Karpas-422 (cell line): Measurements from ENCODE around the gene GALE. TPM values are rescaled to one million over a fixed set of nuclear protein-coding genes. Genes with fewer than 3 reads are reported as not detected.
"Not testable (repeated sequence)": the region's sequence is repeated elsewhere in the genome, so short reads cannot be mapped to it uniquely, and the experiment has no call there.

Source experiments
- DNase-seq: peaks from one replicate; pipeline ENCODE4 v3.0.0-alpha.2; 2015
- H2AFZ ChIP-seq: fragments of 200-600 bp; sonication (generic); 2 replicates; pipeline ENCODE4 v1.6.1; 2014; ENCODE audit warnings: antibody characterized with exemption, low read length, mixed read lengths
- H3K27ac ChIP-seq: fragments of 200-600 bp; sonication (generic); 2 replicates; pipeline ENCODE4 v1.5.1; 2014; ENCODE audit warnings: mild to moderate bottlenecking, low read length, moderate library complexity
- H3K27me3 ChIP-seq: fragments of 200-600 bp; sonication (generic); 2 replicates; pipeline ENCODE4 v1.6.1; 2014; ENCODE audit warnings: low read length, mixed read lengths
- H3K36me3 ChIP-seq: fragments of 200-600 bp; sonication (generic); 2 replicates; pipeline ENCODE4 v1.6.1; 2014; ENCODE audit warnings: low read length, mixed read lengths; ENCODE audit not compliant: insufficient read depth
- H3K4me1 ChIP-seq: fragments of 200-600 bp; sonication (generic); 2 replicates; pipeline ENCODE4 v1.6.1; 2014; ENCODE audit warnings: mild to moderate bottlenecking, low read length, mixed read lengths
- H3K4me2 ChIP-seq: fragments of 200-600 bp; sonication (generic); 2 replicates; pipeline ENCODE4 v1.6.1; 2014; ENCODE audit warnings: low read length, low read depth, mild to moderate bottlenecking; ENCODE audit not compliant: poor library complexity, severe bottlenecking
- H3K4me3 ChIP-seq: fragments of 200-600 bp; sonication (generic); 2 replicates; pipeline ENCODE4 v1.5.1; 2014; ENCODE audit warnings: mild to moderate bottlenecking, antibody characterized with exemption, low read length, mixed read lengths
- H3K79me2 ChIP-seq: fragments of 200-600 bp; sonication (generic); 2 replicates; pipeline ENCODE4 v1.6.1; 2014; ENCODE audit warnings: mild to moderate bottlenecking, low read length, mixed read lengths
- H3K9ac ChIP-seq: fragments of 200-600 bp; sonication (generic); 2 replicates; pipeline ENCODE4 v1.6.0; 2014; ENCODE audit warnings: low read length
- H3K9me2 ChIP-seq: fragments of 200-600 bp; sonication (generic), shearing (Covaris generic); replicated peaks from 2 replicates; pipeline ENCODE4 v1.6.0; 2014; ENCODE audit warnings: mild to moderate bottlenecking, low read length, moderate library complexity; ENCODE audit not compliant: insufficient read depth
- H3K9me3 ChIP-seq: fragments of 300-700, 200-600 bp; sonication (generic); 2 replicates; pipeline ENCODE4 v1.6.1; 2014; ENCODE audit warnings: low read length, mixed read lengths
- H4K20me1 ChIP-seq: fragments of 200-600 bp; sonication (generic); 2 replicates; pipeline ENCODE4 v1.6.1; 2014; ENCODE audit warnings: mild to moderate bottlenecking, antibody characterized with exemption, low read length, low read depth; ENCODE audit not compliant: insufficient read depth
- total RNA-seq: library from RNA; depleted of rRNA; stranded (reverse); fragments of >200 nt; shearing (Covaris generic); gene quantifications from 2 replicates; pipeline ENCODE4 v1.2.3, GENCODE V29; 2014; ENCODE audit warnings: low replicate concordance

The GALE gene
- total RNA-seq, 1 experiment from 2014 or later: 39.7 TPM

DNA sequence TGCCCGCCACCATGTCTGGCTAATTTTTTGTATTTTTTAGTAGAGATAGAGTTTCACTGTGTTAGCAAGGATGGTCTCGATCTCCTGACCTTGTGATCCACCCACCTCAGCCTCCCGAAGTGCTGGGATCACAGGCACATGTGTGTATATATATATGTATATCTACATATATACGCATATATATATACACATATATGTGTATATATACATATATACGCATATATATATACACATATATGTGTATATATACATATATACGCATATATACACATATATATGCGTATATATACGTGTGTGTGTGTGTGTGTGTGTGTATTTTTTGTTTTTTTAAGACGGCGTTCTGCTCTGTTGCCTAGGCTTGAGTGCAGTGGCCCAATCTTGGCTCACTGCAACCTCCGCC lies 17.4 kb downstream of the GALE start:
- H3K9me2 ChIP-seq, H2AFZ ChIP-seq, H3K27ac ChIP-seq, H3K9me3 ChIP-seq, H3K27me3 ChIP-seq, H3K4me3 ChIP-seq, DNase-seq, H3K9ac ChIP-seq, H3K4me2 ChIP-seq: not testable (repeated sequence)
- H3K4me1 ChIP-seq: peaks cover 14% of the 10 kb centered on the region
- peaks cover 53% of the 10 kb centered on the region for H3K79me2 ChIP-seq
- peaks cover 47% of the 10 kb centered on the region for H3K36me3 ChIP-seq
- H4K20me1 ChIP-seq: peaks cover 13% of the 10 kb centered on the region

DNA sequence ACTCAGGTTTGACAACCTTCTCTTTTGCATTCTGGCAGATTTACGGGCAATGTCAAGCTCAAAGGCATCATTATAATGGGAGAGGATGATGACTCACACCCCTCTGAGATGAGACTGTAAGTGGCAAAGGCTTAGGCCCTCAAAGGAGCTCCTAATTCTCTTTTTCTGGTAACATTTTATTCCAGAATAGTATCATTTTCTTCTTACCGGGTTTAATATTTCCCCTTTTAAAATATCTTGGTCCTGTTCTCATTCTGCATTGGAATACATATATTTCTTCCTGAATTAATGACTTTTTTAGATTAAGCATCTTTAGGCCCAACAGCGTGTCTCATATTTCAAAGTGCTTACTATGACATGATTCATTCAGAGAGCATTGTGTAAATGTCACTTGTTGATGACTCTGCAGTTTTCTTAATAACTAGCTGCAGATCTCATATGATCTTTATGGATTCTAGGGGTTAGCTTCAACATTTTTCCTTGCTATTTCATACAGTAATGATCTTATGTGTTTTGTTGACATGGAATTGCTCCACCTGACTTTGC lies 20.7 kb downstream of the GALE start:
- H3K4me3 ChIP-seq: peak overlapping the region; percentile 96
- H3K27ac ChIP-seq: no peak overlapping the region
- no peak for DNase-seq
- no peak overlapping the region for H2AFZ ChIP-seq
- H3K27me3 ChIP-seq: no peaks in the 10 kb centered on the region
- peaks cover 74% of the 10 kb centered on the region for H3K79me2 ChIP-seq
- H3K36me3 ChIP-seq: peaks cover 24% of the 10 kb centered on the region; the same call in 1 of the 2 replicates
- H3K4me2 ChIP-seq: peak overlapping the region; percentile 96
- peak overlapping the region; percentile 93 for H3K9ac ChIP-seq
- no peaks in the 10 kb centered on the region for H3K9me2 ChIP-seq
- peaks cover 13% of the 10 kb centered on the region for H4K20me1 ChIP-seq
- peaks cover 25% of the 10 kb centered on the region for H3K4me1 ChIP-seq
- no peaks in the 10 kb centered on the region for H3K9me3 ChIP-seq

DNA sequence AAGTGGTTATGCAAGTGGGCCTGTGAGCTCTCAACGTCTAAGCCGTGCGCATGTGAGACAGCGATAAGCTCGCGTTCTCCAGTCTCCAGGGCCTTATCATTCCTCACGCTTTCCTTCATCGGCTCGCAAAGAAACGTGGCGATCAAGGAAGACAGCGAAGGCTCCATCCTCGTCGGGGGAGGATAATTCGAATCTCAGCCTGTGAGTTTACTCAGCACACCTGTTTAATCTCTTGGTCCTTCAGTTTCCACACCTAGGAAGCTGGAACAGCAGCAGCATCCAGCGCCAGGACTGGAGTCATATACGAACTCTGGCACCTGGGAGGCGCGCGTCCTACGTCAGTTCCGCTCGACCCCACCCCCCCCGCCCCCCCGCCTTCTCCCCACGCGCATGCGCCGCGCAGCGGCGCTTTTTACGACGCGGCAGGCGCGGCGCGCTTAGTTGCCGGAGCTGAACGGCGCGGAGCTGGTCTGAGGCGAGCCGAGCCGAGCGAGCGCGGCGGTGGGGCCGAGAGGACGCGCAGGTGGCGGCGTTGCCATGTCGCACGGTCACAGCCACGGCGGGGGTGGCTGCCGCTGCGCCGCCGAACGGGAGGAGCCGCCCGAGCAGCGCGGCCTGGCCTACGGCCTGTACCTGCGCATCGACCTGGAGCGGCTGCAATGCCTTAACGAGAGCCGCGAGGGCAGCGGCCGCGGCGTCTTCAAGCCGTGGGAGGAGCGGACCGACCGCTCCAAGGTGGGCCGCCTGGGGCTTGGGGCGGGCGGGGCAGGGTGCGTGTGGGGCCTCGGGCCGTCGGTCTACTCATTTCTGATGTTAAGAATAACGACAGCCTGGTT lies 22.4 kb downstream of the GALE start, which contains the start of gene PITHD1:
Gene PITHD1 (plus strand): TSS at position 440 of the 836 bp plus-strand sequence. CDS start 98 bp downstream, at position 538.
- Histone ChIP-seq H3K9me3 (no peaks in the 10 kb centered on the region), H3K27ac (peak within 1 kb of the TSS; percentile 35; the same call in 1 of the 2 replicates), H3K9ac (peak within 1 kb of the TSS; percentile 94), H3K4me3 (peak within 1 kb of the TSS; percentile 96), H3K79me2 (peaks cover 72% of the 10 kb centered on the region), H3K36me3 (peaks cover 15% of the 10 kb centered on the region; the same call in 1 of the 2 replicates), H3K9me2 (no peaks in the 10 kb centered on the region), H2AFZ (peak within 1 kb of the TSS; percentile 79; the same call in 1 of the 2 replicates), H3K4me1 (peaks cover 27% of the 10 kb centered on the region), H3K27me3 (no peaks in the 10 kb centered on the region), H4K20me1 (peaks cover 13% of the 10 kb centered on the region), H3K4me2 (peak within 1 kb of the TSS; percentile 96)
- DNase-seq: peak; percentile 94

DNA sequence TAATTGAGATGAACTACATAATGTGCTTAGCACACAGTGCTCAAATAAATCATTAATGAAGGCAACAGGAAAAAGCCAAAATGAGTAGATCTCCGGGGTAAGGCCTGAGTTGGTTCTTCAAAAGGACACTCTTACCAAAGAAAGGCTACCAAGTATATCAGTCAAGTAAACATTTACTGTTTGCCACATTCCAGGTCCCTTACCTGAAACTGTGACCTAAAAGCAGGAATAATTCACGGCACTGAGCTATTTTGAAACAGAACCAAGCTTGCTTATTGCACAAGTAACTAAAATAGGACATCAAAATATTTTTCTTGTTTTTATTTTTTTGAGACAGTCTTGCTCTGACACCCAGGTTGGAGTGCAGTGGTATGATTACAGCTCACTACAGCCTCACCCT lies 24.3 kb downstream of the GALE start:
- no peaks in the 10 kb centered on the region for H3K27me3 ChIP-seq
- H3K9ac ChIP-seq: no peak overlapping the region
- H3K9me2 ChIP-seq: no peaks in the 10 kb centered on the region
- H3K27ac ChIP-seq: no peak overlapping the region
- H3K79me2 ChIP-seq: peaks cover 57% of the 10 kb centered on the region
- no peak overlapping the region for H3K4me3 ChIP-seq
- H2AFZ ChIP-seq: no peak overlapping the region
- peaks cover 45% of the 10 kb centered on the region for H3K4me1 ChIP-seq
- peak overlapping the region; percentile 78 for H3K4me2 ChIP-seq
- H3K36me3 ChIP-seq: peaks cover 9% of the 10 kb centered on the region; the same call in 1 of the 2 replicates
- DNase-seq: no peak
- H4K20me1 ChIP-seq: peaks cover 13% of the 10 kb centered on the region
- no peaks in the 10 kb centered on the region for H3K9me3 ChIP-seq

- peaks cover 8% of the 10 kb centered on the region for H4K20me1 ChIP-seq
- no peak overlapping the region for H3K27ac ChIP-seq
- no peaks in the 10 kb centered on the region for H3K27me3 ChIP-seq
- DNase-seq: no peak
- H3K36me3 ChIP-seq: no peaks in the 10 kb centered on the region
- peaks cover 39% of the 10 kb centered on the region for H3K79me2 ChIP-seq
- no peak overlapping the region for H3K9ac ChIP-seq
- H3K9me2 ChIP-seq: no peaks in the 10 kb centered on the region
- peaks cover 36% of the 10 kb centered on the region for H3K4me1 ChIP-seq
- no peak overlapping the region for H2AFZ ChIP-seq
- no peaks in the 10 kb centered on the region for H3K9me3 ChIP-seq
- no peak overlapping the region for H3K4me3 ChIP-seq
- no peak overlapping the region for H3K4me2 ChIP-seq
These were observed 26.2 kb downstream of the GALE start for GRCh38 chr1:23774174-23774880.

DNA sequence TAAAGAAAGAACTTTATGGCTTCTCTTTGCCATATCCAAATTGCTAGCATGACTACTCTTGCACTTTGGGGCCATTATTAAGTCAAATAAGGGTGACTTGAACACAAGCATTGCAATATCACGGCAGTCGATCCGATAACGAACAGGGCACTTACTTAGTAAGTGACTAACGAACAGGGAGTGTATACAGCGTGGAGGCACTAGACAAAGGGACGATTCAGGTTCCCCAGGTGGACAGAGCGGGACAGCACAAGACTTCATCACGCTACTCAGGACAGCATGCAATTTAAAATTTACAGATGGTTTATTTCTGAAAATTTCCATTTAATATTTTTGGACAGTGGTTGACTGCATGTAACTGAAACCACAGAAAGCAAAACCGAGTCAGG lies 27.7 kb downstream of the GALE start:
- Histone ChIP-seq H3K27ac (no peak overlapping the region), H3K4me3 (no peak overlapping the region), H3K4me2 (peak overlapping the region; percentile 77), H3K79me2 (peaks cover 26% of the 10 kb centered on the region), H4K20me1 (no peaks in the 10 kb centered on the region), H3K9ac (no peak overlapping the region), H3K36me3 (no peaks in the 10 kb centered on the region), H3K9me2 (no peaks in the 10 kb centered on the region), H3K4me1 (peaks cover 32% of the 10 kb centered on the region), H2AFZ (no peak overlapping the region), H3K9me3 (no peaks in the 10 kb centered on the region), H3K27me3 (no peaks in the 10 kb centered on the region)
- DNase-seq: no peak

GRCh38 chr1:23772049-23772853 lies 28.3 kb downstream of the GALE start:
- Histone ChIP-seq H3K4me3 (peak overlapping the region; percentile 43; the same call in 1 of the 2 replicates), H3K9me2 (no peaks in the 10 kb centered on the region), H3K4me1 (peaks cover 28% of the 10 kb centered on the region), H4K20me1 (no peaks in the 10 kb centered on the region), H3K9ac (peak overlapping the region; percentile 35), H3K27me3 (no peaks in the 10 kb centered on the region), H3K79me2 (peaks cover 20% of the 10 kb centered on the region), H2AFZ (no peak overlapping the region), H3K27ac (no peak overlapping the region), H3K36me3 (no peaks in the 10 kb centered on the region), H3K4me2 (peak overlapping the region; percentile 77), H3K9me3 (no peaks in the 10 kb centered on the region)
- DNase-seq: peak; percentile 95
